Measurements from ENCODE around the gene CEP85L.

DNA sequence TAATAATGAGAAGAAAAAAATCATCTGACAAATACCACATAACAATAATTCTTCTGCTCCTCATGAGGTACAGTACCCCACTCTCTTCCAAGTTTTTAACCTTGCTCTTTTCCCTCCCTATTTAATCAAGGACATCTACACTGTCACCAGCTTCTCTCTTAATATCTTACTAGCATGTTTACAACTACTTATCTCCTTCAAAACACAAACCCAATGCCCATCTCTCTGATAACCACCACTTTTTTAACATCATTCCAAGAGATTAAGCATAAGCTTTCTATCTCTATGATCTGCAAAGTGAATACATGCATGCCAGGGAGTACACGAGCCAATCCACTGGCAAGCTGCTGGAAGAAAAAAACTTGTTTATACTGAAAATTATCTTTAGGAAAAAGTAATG is 10.3 kb downstream of the CEP85L start:
- TF ChIP-seq, protein P1, sequence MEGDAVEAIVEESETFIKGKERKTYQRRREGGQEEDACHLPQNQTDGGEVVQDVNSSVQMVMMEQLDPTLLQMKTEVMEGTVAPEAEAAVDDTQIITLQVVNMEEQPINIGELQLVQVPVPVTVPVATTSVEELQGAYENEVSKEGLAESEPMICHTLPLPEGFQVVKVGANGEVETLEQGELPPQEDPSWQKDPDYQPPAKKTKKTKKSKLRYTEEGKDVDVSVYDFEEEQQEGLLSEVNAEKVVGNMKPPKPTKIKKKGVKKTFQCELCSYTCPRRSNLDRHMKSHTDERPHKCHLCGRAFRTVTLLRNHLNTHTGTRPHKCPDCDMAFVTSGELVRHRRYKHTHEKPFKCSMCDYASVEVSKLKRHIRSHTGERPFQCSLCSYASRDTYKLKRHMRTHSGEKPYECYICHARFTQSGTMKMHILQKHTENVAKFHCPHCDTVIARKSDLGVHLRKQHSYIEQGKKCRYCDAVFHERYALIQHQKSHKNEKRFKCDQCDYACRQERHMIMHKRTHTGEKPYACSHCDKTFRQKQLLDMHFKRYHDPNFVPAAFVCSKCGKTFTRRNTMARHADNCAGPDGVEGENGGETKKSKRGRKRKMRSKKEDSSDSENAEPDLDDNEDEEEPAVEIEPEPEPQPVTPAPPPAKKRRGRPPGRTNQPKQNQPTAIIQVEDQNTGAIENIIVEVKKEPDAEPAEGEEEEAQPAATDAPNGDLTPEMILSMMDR (IDR thresholded peaks at IDR 0.05; ENCODE audit: insufficient read depth, low read length), result no peak
- TF ChIP-seq POLR2AphosphoS5 (IDR thresholded peaks at IDR 0.05; ENCODE audit: low read depth), result no peak
- TF ChIP-seq SPI1 (IDR thresholded peaks at IDR 0.05; ENCODE audit: borderline replicate concordance, low read depth), result no peak
- TF ChIP-seq, protein P2, sequence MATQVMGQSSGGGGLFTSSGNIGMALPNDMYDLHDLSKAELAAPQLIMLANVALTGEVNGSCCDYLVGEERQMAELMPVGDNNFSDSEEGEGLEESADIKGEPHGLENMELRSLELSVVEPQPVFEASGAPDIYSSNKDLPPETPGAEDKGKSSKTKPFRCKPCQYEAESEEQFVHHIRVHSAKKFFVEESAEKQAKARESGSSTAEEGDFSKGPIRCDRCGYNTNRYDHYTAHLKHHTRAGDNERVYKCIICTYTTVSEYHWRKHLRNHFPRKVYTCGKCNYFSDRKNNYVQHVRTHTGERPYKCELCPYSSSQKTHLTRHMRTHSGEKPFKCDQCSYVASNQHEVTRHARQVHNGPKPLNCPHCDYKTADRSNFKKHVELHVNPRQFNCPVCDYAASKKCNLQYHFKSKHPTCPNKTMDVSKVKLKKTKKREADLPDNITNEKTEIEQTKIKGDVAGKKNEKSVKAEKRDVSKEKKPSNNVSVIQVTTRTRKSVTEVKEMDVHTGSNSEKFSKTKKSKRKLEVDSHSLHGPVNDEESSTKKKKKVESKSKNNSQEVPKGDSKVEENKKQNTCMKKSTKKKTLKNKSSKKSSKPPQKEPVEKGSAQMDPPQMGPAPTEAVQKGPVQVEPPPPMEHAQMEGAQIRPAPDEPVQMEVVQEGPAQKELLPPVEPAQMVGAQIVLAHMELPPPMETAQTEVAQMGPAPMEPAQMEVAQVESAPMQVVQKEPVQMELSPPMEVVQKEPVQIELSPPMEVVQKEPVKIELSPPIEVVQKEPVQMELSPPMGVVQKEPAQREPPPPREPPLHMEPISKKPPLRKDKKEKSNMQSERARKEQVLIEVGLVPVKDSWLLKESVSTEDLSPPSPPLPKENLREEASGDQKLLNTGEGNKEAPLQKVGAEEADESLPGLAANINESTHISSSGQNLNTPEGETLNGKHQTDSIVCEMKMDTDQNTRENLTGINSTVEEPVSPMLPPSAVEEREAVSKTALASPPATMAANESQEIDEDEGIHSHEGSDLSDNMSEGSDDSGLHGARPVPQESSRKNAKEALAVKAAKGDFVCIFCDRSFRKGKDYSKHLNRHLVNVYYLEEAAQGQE (IDR thresholded peaks at IDR 0.05; ENCODE audit: insufficient replicate concordance, low read depth), result no peak
